HG03457 (cell line): ENCODE data around the gene PPP6R1.

Source experiments
- ATAC-seq: cut with Tn5 transposase; IDR thresholded peaks from one replicate; pipeline ENCODE4 v1.9.1; 2021; ENCODE audit warnings: moderate number of reproducible peaks; ENCODE audit not compliant: unreplicated experiment

Gene PPP6R1

DNA sequence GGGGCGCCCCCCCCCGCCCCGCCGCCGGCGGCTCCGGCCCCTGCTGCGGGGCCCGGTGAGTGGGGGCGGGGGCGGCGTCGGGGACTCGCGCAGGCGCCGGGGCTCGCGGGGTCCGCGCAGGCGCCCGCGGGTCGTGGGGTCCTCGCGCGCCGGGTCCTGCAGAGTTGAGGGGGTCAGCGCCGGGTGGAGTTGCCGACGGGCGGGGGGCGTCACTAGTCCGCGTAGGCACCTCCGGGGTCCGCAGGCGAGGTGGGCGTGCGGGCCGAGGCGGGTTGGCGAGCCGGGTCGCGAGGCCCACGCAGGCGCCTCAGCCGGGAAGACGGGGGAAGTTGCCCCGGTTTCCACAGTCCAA lies 365 bp downstream of the PPP6R1 start:
- ATAC-seq, result no peak

- ATAC-seq, result no peak
These were observed 1.1 kb downstream of the PPP6R1 start for GRCh38 chr19:55257461-55258420.

DNA sequence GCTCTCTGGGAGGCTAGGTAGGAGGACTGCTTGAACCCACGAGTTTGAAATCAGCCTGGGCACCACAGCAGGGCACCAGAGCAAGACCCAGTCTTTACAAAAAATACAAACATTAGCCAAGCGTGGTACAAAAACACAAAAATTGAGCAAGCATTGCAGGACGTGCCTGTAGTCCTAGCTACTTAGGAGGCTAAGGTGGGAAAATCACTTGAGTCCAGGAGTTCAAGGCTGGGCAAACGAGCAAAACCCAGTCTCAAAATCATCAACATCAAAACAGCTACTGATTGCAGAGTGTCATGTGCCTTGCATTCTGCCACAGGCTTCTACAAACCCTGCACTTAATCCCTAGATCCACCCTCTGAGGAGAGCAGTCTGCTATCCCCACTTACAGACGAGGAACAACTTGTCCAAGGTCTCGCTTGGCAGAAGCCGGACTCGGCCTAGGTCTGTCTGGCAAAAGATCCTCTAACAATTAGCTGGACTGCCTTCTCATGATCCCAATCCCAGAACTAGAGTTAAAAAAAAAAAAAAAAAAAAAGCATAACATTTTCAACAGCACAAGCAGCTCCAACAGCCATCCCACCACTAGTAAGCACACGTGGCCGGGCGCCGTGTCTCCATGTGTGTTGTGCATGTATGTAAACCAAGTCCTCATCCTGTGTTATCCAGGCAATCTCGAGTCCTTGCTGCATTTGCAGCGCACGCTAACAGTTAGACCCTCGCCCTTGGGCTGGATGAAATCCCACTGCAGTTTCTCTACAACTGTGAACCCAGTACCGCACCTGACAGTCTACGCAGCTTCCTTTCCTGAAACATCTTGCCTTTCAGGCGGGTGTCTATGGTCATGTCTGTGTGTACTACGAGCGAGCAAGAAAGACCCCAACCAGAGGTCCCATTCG lies 2.0 kb downstream of the PPP6R1 start:
- ATAC-seq, result no peak

- ATAC-seq, result no peak
These were observed 3.0 kb downstream of the PPP6R1 start for GRCh38 chr19:55255618-55256423.

GRCh38 chr19:55254625-55254977 lies 4.2 kb downstream of the PPP6R1 start:
- no peak for ATAC-seq

DNA sequence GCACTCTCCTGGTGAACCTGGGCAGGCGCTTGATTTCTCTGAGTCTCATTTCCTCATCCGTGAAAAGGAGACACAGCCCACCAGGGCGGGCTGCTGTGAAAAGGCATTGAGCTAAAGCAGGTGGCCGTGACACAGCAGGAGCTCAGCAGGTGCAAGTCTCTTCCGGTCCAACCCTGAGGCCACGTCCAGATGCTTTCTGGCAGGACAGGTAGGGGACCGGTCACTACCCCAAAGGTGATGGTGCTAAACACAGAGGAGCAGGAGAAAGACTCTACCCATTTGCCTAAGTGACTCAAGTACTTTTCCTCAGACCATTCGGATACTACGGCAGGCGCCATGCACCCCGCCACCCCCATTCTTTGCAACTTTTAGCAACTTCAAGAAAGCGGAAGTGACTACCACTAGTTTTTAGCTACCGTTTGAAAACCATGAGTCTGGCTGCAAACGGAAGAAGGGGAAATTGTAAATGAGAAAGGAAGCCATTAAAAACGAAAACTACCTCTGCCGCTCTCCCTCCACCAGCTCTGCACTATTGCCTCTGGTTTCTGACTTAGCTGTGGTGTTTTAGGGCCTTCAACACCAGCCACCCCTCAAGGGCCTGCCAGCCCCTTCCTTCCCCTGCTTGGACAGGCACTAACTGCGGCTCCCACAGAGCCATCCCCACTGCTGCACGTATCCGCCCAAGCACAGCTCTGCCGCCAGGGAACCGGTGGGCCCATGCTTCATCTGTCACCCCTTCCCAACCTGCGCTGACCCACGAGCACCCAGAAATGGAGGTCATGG lies 4.8 kb downstream of the PPP6R1 start:
- no peak for ATAC-seq

DNA sequence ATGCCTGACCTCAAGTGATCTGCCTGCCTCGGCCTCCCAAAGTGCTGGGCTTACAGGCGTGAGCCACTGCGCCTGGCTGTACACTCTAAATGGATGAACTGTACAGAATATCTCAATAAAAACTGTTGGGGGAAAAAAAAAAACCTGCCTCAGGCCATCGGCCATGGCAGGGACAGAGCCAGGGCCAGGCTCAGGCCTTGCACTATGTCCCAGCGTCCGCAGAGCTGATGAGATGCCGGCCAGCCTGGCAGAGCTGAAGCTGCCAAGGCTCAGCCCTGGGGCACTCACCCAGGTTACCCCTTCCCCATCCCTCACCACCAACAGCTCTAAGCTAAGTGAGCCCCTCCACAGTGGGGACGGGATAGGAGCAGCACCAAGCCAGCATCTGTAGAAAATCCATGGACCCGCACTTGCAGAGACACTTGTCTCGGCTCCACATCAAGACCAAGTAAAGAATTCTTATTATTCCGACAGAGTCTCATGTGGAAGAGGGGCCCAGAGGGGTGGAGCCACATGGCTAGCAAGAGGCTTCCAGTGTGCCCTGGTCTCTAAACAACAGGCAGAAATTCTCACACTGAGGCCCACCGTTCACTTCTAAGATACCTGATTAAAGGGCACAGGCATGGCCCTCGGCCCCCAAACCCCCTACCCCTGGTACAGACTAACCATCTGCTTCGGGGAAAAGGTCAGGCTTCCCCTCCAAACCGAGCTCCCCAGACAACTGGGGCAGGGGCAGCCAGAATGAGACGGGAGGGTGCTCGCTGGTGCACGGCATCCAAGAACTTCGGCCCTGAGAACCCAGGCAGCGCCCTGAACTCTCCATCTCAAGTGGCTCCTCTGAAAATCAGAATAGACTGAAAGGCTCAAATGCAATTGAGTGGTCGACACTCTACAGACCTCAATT lies 5.8 kb downstream of the PPP6R1 start:
- ATAC-seq, result no peak

GRCh38 chr19:55251341-55252081 lies 7.3 kb downstream of the PPP6R1 start:
- no peak for ATAC-seq

DNA sequence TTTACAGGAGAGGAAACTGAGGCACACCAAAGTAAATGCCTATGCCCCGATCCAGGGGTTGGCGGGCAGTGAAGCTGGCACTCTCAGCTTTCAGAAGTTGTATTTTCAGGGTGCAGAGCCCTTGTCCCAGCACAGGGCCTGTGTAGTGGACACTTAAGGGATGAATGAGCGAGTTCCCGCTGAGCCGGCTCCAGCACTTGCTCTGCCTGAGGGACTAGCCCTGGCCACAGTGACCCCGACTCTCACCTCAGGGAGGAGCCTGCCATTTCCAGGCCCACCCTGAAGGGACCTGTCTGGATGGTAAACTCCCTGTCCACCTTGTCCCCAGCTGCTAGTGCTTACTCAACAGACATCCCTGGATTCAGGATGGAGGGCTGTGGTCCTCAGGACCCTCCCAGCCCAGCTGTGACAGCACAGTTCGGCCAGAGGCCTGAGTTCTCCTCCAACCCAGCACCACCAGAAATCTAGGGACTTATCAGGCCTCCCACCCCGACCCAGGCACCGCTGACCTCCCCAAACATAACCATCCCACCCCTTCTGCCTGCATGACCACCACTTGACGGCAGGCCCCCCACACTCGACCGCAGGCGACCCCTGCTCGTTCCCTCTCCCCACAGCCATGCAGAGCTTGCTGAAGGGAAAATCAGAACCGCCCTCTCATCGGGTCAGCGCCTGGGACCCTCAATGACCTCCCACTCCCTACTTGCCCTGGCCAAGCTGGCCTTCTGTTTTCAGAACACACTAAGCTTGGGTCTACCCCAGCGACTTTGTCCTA lies 8.4 kb downstream of the PPP6R1 start:
- ATAC-seq, result no peak

DNA sequence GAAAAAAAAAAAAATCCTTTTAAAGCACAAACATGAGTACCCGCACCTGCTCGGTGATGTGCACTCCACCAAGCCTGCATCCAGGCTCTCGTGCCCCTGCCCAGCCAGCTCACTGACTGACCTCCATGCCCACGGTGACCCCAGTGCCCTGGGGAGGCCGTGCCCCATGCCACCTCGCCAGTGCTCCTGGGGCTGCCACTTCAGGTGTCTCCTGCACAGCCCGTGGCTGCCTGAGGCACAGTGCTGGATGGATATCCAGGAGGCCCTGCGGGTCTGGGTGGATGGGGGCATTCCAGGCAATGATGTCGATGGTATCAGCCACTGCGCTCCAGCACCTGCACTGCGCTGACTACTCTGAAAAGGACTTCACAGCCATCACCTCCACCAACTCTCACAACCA lies 9.0 kb downstream of the PPP6R1 start:
- ATAC-seq, result no peak

DNA sequence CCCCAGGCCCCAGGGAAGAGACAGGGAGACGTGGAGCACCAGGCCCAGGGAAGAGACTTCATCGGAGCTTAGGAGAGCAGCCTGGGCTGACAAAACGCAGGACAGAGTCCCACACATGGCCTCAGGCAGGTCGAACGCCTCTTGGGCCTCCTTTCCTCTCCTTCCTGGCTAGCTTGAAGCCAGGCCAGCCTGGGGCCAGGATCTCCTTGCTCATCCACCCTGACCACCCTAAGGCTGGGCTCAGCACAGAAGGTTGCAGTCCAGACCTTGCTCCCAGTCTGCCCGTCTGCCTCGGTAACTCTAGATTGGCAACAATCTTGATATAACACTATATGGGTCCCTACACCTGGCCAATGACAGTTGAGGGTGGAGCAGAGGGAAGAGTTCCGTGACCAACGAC lies 10.1 kb downstream of the PPP6R1 start:
- no peak for ATAC-seq

DNA sequence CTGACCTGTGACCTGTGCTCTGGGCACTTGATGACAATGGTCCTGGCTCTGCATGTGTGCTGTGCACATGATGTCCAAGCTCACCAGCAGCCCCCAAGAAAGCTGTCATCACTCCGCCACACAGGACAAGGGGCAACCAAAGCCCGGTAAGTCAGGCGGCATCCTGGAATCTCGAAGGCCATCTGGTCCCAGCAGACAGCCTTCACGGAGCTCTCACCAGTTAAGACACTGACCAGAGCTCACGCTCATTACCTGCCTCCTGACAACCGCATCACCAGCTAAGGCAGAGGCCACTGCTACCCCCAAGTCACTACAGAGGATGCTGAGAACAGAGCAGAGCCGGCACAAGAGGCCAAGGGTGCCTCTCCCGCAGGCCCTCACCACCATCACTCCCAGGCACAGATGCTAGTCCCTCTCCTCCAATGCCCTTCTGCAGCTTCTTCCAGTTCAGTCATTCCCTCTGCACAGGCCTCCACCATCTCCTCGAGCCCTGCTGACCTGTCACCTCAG lies 10.6 kb downstream of the PPP6R1 start:
- no peak for ATAC-seq

GRCh38 chr19:55247621-55248099 lies 11.2 kb downstream of the PPP6R1 start:
- ATAC-seq, result no peak

DNA sequence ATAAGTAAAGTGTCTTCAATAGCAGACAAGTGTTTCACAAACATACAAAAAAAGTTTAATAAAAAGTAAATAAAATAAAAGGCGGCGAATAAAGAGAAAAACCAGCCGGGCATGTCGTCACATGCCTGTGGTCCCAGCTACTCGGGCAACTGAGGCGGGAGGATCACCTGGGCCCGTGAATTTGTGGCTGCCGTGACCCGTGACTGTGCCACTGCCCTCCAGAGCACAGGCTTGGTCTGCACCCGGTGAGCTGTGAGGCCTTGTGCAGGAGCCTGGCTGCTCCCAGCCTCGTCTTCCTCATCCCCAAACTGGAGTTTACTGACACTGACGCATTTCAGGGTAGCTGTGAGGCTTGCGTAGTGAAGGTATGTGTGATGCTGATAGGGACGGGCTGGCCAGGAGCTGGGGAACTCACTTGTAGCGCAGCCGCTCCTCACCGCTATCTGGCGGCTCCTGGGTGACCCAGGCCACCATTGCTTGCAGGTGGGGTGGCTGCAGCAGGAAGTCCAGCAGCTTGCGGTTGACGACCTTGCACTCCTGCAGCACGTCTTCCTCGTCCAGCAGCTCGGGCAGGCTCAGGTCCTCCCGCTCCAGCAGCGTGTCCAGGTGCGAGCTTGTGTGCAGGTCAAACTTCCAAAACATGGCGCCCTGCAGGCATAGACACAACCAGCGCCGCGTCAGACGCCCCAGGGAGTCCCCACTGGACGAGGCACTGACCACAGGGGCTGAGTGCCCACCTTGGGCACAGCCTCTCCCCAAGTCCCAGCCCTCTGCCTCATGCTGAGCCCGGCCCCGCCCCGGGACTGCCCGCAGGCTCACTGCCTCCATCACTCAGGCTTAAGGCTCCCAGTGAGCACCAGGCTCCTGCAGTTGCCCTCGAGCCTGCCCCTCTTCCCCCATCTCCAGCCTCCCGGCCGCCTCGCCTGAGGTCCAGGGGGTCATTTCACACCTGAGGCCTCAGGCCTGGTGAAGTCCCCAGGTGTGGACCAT lies 12.1 kb downstream of the PPP6R1 start:
- no peak for ATAC-seq

GRCh38 chr19:55245236-55245904 lies 13.4 kb downstream of the PPP6R1 start:
- ATAC-seq, result no peak
